HG03469 (cell line): ENCODE results near the gene ASTN2.
"Not testable (repeated sequence)": the region's sequence is repeated elsewhere in the genome, so short reads cannot be mapped to it uniquely, and the experiment has no call there.

Source experiments
- ATAC-seq: cut with Tn5 transposase; IDR thresholded peaks from one replicate; pipeline ENCODE4 v1.9.1; 2021; ENCODE audit warnings: mild to moderate bottlenecking, moderate library complexity, moderate number of reproducible peaks; ENCODE audit not compliant: unreplicated experiment

The ASTN2 gene

DNA sequence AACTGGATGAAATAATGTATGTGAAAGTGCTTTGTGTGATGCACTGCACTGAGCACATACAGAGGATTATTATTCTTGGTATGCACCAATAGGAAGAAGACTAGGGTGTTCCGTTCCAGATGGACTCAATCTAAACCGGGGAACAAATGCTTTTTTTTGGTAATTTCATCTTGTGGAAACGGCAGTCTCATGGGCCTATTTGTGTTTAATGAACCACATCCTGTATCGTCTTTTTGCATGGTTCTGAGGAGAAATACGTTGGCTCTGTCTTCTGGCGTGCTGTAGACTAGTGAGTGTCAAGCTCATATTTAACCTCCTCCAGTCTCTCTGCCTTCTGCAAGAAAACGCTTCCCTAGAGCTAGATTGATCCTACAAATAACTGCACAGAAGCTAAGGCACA is 697.7 kb downstream of the ASTN2 start:
- no peak for ATAC-seq

DNA sequence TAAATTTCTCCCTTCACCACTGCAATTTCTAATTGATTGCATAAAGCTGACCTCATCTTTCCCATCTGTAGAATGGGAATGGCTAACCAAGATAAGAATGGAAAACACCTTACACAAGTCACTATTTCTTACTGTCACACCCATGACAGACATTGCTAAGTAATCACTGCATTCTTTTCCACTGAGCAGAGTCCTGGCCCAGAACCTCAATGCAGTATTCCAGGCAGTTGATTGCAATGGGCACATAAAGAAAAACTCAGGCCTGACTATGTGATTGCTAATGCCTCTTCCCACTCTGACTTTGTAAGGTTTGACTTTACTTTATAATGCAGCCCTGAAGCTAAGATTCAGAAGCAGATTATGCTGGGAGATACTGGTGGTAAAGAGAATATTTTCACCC is 698.4 kb downstream of the ASTN2 start:
- ATAC-seq = no peak

DNA sequence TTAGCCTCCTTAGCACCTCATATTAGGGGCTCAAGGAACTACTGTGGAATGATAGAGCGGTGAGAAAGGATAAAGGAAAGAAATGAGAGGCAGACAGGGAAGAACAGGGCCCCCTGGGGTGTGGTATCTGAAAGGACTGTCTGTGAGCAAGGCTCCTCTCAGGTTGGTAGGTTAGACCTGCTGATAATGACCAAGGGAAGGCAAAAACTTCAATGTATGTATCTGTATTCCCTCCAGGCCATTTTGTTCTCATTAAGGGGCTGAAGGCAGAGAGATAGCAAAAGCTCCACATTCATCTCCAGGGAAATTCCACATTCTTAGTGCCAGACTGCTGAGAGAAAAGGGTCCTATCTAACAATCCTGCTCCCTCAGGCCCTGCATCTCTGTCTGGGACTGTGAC is 699.1 kb downstream of the ASTN2 start:
- ATAC-seq = no peak

DNA sequence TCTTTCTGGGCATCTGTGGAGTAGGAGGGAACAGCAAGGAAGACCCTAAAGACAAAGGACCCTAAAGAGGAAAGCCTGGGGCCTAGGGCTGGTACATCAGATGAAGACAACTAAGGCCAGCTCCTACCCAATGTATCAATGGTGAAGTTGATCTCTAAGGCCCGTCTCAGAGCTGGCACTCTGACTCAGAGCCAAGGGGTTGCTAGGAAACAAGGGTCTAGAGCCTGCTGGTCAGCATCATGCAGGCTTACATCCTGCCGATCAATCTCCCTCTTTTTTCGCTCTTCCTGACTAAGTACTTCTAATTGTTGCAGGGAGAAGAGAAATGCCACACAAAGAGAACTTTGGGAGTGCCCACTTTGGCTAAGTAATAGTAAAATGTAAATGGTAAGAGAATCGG is 701.6 kb downstream of the ASTN2 start:
- no peak for ATAC-seq

DNA sequence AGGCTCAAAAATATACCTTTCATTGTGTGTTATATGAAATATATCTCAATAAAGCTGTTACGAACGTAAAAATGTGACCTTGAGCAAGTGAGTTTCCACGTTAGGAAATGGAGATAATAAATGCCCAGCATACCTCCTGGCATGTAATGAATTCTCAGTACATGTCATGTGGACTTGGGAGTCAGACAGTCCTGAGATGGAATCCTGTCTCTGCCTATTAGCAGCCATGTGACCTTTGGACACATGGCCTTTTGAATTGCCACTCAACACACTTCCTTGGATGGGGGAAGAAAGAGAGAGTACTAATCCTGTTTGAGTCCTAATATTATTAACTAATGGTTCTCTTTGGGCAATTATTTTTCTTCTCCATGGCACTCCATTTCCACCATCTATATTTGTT is 702.1 kb downstream of the ASTN2 start:
- ATAC-seq = no peak

DNA sequence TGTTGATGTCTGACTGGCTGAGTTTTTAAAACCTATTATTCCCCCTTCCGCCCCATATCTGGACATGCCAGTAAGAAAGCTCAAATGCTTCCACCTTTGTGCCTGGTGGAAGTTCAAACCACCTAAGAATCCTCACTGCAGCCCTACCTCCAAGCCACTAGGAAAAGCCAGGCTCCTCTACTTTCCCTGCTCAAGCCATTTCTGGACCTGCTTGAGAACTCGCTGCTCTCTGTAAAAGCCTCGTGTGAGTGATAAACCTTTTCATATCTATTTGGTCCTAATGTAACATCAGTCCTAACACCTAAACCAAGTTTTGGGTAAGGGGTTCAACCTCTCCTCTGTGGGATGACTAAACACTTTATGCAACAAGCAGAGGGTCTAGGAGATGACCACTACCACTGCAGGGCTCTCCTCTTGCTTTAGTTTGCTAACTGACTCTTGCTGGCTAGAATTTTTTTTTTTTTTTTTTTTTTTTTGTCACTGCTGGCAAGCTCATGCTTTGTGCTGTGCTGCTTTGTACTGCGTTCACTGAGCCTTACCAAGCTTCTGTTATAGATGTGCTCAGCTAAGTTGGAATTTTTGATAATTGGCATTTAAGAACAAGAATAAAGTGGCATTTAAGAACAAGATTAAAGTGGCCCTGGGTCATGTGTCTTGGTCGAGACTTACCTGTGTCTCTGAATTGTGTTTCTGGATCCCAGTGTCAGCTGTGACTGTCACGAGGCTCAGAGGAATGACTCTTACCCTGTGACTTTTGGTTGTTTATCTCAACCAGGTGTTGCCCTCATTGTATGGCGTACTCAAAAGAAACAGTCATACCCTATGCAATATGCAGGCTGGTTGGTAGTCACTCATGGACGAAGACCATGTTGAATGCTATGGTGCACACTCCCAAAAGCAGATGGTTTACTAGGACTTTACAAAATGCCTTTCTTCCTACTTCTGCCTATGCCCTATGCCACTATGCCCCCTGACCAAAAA is 708.3 kb downstream of the ASTN2 start:
- no peak for ATAC-seq

DNA sequence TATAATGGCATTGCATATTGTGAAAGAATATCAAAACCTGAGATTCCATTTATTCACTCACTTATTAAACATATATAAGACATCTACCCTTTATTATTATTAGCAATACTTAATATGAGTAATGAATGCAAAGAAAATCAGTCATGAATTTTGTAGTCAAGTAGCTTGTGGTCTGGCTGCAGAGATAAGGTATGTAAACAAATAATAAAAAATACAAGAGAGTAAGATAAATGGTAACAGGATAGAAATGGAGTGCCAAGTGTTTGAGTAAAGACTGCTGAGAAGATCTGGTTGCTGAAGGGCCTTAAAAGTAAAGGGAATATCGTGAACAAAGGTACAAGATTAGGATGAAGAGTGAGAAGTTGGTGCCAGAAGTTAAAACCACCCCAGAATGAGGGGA is 709.3 kb downstream of the ASTN2 start:
- ATAC-seq = no peak

DNA sequence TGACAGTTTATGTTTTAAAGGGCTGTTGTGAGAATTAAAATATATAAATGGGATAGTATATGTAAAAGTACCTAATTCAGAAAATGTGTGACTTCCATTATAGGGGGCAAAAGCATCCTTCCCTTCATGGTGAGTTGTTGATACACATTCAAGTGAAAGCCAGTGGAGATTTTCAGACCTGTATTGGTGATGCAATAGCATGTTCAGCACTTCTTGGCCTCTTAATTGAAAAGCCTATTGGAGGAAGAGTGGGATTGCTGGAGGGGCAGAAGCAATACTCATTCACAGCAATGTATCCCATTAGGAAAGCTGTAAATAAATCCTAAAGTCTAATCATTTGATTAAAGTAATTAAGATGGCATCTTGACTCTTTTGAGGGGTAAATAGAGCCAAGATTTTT is 710.4 kb downstream of the ASTN2 start:
- ATAC-seq = no peak

DNA sequence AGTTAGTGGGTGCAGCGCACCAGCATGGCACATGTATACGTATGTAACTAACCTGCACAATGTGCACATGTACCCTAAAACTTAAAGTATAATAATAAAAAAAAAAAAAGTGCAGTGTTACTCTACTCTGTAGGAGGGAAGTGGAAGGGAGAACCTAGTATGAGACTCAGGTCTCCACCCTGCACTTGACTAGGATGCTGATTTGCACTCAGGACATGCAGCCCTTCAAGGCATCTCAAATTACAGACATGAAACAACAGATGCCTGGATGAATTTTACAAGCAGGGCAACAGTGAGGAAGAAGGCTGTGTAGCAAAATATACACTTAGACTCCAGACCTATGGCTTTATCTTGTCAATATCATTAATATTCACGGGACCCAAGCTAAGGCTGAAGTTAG is 711.2 kb downstream of the ASTN2 start:
- no peak for ATAC-seq

DNA sequence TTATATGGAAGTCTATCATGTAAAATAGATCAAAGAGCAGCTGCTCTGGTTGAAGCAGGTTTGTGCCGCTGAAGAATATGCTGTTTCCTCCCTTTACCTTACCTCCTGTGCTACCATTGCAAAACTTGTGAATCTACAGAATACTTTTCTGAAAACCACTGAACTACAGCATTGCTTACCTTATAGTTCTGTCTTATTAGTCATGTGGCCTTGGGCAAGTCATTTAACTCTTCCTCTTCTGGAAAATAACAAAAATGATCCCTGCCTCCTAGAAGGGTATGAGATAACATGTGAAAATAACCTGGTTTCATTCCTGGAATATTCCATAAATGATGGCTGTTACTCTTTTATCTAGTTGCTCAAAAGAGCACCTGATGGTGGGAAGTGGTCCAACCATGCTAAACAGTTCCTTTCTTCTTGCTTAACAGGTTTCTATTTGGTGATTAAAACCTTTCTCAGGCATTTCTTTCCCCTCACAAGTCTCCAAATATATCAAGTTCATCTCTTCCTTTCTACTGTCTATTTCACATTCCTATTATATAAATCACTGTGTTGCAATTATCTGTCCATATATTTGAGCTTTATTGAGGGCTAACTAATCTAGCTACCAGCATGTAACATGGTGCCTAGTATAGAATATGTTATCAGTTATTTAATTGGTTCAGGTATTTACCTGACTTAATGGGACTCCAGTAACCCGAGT is 712.8 kb downstream of the ASTN2 start:
- ATAC-seq = no peak

DNA sequence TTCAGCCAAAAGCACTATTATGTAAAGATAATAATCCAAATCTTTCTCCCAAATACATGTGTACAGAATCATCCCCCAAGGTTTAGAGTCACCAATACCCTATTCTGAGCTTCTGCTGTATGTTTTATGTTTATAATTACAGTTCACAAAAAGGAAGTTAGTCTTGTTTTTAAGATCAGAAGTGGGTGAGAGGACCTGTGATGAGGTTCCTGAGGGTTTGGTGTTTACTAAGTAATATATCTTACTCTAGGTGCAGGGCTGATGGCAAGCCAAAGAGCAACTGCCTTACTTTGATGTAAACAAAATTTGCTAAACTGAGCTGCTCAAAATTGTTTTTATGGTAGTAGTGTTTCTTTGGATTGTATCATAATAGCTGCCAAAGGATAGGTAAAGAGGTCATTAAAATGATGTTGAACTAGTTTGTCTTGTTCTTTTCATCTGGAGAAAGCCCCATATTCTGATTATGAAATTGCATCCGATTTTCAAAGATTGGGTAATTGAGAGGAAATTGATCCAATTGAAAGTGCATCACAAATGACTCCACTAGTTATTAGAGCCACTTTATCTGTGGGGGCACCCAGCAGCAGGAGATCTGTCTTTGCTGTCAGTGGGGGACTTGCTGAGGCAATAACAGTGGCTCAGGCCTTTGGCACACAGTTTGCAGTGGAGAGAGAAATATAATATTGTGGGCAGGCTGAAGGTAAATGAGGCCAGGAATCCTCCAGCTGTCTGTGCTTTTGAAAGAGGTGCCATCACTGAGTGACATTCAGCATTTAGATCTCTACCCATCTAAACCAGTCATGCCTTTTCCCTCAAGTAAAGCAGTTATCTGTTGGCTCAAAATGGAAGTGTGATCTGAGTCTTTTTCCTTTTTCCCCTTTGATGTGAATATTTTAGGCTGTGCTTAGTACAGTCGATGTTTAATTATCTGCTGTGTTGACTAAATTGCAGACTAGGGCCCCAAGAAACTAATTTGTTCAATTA is 713.7 kb downstream of the ASTN2 start:
- no peak for ATAC-seq

DNA sequence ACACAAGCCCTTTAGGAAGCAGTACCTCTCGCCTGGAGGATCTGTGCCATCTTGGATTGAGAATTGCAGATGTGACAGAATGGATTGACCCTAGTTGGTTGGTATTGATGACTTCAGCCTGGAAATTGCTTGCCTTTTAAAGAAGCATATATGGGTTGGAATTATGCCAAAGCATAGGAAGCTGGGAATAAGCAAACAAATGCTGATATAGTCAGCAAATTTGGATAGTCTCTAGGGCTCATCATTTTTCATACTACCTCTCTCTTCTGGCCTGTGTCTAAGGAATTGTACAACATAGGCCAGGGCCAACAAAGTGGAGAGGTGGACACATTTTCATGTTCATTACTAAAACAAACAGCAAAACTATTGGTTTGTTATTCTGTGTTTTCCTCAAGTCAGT is 714.6 kb downstream of the ASTN2 start:
- no peak for ATAC-seq

DNA sequence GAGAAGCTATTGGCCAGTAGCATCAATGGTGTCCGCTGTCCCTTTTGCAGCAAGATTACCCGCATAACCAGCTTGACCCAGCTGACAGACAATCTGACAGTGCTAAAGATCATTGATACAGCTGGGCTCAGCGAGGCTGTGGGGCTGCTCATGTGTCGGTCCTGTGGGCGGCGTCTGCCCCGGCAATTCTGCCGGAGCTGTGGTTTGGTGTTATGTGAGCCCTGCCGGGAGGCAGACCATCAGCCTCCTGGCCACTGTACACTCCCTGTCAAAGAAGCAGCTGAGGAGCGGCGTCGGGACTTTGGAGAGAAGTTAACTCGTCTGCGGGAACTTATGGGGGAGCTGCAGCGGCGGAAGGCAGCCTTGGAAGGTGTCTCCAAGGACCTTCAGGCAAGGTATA is 717.0 kb downstream of the ASTN2 start:
- ATAC-seq = no peak

DNA sequence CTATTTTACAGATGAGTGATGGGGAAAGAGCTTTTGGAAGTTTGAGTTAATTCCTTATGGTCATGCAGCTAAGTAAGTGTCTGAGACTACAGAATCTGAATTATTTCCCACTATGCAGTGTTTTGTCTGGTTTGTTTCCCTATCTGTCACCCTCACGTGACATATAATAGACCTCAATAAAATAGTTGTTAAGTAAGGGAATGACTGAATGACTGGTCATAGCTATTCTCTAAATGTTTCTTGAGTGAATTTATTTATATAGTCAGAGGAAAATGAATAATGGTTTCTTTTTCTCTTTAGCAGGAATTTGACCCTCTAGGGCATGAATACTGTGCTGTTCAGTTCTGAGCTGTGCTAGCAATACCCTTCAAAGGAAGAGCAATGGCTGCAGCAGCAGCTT is 717.5 kb downstream of the ASTN2 start:
- no peak for ATAC-seq

DNA sequence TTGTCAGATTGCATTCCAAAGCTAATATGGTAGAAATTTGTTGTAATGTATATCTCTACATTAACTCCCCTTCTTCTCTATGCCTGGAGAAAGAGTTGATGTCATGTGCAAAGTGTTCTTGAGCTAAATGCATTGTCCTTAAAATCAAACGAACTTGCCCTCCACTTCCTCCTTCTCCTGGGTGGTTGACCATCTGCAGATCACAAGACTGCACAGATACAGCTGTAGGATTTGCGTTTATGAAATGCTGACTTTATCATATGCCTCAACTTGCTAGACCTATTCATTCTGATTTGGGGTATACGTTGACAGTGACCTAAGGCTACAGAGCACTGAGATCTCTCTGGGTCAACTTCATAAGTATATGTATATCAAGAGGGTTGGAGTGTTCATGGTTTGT is 719.4 kb downstream of the ASTN2 start:
- ATAC-seq = no peak

DNA sequence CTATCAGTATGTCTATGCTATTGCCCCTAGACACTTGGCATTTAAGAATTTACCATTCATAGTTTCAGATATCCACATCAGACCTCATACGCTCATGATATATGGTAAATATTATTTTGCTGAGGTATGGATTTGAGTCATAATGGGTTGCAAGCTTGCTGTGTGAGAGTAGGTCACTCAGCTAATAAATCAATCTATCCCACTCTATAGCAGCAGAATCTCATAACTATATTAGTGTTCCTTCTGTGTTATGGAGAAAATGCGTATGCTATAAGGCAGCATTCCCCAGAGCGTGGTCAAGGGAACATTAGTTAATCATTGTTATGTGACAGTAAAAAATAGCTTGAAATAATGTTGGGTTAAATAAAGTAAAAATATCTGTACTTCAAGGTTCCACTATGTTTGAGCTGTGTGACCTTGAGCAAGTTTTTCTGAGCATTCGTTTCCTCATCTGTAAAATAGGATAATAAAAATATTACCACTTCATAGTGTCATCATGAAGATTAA is 720.0 kb downstream of the ASTN2 start:
- ATAC-seq = no peak

DNA sequence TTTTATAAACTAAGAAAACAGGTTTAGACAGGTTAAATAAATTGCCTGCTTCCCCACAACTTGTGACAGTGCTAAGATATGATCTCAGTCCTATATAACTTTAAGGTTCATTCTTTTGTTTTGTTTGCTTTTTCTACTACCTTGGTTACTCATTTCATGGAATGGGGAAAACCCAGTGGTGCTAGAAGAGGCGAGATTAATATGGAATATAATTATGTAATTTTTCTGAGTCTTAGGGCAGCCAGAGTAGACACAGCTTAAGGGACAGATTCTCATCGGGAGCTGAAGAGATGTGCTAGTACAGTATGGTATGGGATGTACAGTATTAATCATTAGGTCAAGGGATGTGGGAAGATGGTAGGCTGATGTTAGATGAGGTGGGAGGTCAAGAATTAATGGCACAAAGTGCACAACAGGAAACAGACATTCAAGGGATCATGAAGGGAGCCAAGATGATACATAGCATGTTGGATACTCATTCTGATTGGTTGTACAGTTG is 721.6 kb downstream of the ASTN2 start:
- no peak for ATAC-seq

DNA sequence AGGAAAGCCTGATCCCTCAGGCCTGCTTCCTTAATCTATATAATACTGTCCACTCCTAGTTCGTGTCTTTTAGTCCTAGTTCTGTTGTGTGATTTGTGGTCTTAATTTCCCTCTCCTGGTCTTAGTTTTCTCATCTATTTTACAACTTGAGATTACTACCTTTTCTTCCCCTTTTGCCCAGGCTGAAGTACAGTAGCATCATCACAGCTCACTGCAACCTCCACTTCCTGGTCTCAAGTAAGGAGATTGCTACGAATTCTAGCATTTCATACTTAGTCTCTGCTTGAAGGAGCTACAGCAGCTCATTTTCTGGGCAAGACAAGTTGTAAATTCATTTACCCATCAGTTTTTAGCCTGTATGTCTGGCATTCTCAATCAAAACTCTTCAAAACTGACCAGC is 722.2 kb downstream of the ASTN2 start:
- ATAC-seq = no peak

DNA sequence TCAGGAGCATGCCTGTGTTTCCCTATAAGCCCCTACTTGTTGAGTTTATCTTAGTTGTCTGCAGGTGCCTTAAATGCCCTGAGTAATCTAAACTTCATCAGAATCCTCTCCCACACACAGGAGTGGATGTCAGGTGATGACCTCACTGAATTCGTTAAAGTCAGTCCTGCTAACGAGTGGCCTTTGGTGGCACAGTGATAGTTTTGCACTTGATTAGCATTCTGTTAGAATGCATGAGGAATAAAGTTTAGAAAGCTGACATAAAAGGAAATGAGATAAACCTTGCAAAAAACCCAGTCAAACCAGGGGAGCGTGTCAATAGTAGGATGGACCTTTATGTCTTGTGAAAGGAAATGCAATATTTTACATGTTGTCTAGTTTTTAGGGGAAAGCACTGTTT is 723.2 kb downstream of the ASTN2 start:
- ATAC-seq = no peak

DNA sequence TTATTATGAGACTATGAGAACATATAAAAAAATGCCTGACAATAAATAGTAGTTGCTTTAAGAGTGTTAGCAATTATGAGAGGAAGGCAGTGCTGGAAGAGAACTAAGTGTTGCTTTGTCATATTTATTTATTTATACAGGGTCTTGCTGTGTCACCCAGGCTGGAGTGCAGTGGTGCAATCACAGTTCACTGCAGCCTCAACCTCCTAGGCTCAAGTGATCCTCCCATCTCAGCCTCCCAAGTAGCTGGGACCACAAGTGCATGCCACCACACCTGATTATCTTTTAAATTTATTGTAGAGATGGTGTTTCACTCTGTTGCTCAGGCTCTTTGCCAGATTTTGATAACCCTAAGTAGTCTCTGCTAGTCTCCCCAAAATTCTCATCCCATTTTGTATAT is 724.1 kb downstream of the ASTN2 start:
- not testable (repeated sequence) for ATAC-seq
